GM10266 (cell line): ENCODE measurements around the gene TMEM89.

Source experiments
- DNase-seq: peaks from one replicate; pipeline ENCODE4 v3.0.0; 2012; ENCODE audit errors: extremely low spot score
- TF ChIP-seq, protein P1 (sequence below): IDR thresholded peaks from 2 replicates; pipeline ENCODE4 v1.5.1; 2012; ENCODE audit warnings: mild to moderate bottlenecking, low read depth; ENCODE audit not compliant: control insufficient read depth, insufficient read depth; ENCODE audit errors: missing control alignments

The TMEM89 gene

DNA sequence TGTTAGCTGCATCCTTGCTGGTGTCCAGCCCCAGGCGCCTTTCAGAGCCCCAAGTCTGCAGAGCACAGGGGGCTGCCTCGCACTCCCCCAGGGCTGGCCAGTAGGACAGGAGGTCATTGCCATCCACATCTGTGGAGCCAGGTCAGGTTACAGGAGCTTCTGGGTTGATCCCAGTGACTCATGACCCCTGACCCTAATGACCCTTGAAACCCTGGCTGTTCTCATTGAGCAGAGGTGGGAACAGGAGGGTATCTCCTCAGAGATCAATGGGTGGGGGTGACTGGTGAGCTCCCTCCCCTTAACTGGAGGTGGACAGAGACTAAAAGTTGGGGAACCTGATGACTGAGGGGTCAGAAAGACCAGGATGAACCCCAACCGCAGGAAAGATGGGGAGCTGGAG lies 19.8 kb upstream of the TMEM89 start:
- TF ChIP-seq, protein P1, sequence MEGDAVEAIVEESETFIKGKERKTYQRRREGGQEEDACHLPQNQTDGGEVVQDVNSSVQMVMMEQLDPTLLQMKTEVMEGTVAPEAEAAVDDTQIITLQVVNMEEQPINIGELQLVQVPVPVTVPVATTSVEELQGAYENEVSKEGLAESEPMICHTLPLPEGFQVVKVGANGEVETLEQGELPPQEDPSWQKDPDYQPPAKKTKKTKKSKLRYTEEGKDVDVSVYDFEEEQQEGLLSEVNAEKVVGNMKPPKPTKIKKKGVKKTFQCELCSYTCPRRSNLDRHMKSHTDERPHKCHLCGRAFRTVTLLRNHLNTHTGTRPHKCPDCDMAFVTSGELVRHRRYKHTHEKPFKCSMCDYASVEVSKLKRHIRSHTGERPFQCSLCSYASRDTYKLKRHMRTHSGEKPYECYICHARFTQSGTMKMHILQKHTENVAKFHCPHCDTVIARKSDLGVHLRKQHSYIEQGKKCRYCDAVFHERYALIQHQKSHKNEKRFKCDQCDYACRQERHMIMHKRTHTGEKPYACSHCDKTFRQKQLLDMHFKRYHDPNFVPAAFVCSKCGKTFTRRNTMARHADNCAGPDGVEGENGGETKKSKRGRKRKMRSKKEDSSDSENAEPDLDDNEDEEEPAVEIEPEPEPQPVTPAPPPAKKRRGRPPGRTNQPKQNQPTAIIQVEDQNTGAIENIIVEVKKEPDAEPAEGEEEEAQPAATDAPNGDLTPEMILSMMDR = no peak
- no peak for DNase-seq

DNA sequence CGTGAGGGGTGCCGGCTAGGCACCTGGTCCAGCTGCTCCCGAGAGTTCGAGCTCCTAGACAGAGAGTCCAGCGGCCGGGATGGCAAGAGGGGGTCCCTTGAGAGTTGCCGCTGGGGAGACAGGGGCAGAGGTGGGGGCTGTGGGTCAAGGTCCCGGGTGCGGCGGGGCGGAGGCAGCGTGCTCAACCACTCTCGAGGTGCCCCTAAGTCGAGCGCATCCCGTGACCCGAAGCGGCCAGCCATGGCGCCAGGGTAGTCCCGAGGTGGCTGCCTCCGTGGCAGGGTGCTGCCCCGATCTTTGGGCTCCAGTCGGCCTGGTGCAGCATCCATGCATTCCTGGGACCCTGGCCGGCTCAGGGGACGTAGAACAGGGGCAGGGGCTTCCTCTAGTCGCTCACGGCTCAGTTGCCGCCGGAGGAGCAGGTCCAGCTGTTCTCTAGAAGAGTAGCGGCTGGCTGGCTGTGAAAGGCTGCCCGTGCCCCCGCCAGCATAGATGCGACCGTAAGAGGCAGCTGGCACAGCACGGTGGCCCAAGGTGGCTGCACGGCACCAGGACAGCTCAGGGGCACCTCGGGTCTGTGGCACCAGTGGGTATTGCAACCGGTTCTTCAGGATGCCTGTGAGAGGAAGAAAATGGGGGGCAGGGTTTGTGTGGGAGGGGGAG lies 18.5 kb upstream of the TMEM89 start:
- TF ChIP-seq, protein P1 = no peak
- no peak for DNase-seq

DNA sequence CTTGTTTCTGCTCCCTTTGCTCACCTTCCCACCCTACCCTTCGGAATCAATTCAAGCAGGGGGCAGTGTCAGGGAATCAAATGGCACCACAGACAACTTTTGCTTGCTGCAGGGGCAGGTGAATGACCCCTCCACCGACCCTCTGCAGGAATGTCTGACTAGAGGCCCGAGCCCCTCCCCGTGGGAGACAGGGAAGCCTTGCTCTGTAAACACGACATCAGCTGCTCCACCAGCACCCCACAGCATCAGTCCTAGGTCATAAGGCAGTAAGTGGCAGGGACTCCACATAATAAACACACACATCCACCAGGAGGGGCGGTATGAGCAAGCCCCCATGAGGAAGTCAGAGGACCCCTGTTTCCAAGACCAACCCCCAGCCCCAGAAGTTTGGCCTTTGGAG lies 15.7 kb upstream of the TMEM89 start:
- DNase-seq = no peak

DNA sequence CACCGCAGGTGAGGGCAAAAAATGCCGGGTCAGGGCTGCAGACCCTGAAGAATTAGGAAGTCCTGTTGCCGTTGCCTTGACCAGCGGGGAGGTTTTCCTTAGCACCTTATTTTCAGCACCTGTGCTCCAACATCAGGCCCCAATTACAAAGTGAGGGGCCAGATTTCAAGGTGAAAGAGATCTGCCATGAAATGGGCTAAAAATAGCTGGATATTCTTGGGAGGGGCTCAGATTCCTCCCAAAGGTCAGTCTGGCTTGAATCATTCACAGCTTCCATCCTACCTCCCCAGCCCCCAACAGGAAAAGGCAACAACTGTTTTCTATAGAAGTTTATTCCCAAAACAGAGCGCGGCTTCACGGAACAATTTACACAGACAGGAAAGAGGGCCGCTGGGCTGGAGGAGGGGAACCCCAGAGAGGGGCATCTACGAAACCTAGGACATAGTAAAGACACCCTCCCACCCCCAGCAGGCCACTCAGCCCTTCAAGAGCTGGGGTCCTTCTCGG lies 14.6 kb upstream of the TMEM89 start:
- no peak for DNase-seq
- TF ChIP-seq, protein P1 = no peak

More for the DNA sequence above, 15.7 kb upstream of the TMEM89 start:
- TF ChIP-seq, protein P1 = no peak

DNA sequence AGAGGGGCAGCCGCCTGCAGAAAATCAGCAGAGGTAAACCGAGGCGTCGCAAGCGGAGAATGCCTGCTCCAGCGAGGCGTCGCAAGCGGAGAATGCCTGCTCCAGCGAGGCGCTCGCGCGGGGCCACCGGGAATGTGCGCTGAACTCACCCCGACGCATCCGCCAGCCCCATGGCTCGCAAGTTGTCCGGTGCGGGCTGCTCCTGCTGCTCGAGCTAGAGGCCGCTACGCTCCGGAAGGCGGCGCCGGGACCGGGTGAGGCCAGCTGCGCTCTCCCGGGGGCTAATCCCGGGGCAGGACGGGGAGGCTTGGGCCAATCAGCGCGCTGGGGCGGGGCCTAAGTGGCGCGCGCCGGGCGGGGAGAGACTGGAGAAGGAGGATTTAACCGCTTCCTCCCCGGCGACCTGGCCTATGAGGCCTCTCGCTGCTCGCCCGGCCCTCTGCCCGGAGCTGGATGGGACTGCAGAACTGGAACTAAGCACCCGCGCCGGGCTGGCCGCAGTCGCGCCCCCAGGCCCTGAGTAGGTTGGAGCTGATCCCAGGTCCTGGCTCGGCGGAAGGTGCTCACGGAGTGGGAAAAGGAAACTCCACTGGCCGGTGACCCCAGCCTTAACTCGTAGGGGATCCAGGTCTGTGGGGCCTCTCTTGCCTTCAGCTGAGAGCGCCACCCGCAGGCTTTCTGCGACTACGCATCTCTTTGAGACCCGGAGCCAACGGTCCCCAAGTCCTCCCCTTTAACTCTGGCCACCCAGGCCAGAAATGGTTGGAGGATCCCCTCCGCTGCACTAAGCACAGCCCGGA lies 13.9 kb upstream of the TMEM89 start, which contains the start of gene SLC26A6:
SLC26A6 (minus strand) TSS at position 240 of the 800 bp plus-strand sequence; CDS start at position 172, 68 bp downstream.
- TF ChIP-seq, protein P1 = peak; percentile 77
- DNase-seq = peak; percentile 99

DNA sequence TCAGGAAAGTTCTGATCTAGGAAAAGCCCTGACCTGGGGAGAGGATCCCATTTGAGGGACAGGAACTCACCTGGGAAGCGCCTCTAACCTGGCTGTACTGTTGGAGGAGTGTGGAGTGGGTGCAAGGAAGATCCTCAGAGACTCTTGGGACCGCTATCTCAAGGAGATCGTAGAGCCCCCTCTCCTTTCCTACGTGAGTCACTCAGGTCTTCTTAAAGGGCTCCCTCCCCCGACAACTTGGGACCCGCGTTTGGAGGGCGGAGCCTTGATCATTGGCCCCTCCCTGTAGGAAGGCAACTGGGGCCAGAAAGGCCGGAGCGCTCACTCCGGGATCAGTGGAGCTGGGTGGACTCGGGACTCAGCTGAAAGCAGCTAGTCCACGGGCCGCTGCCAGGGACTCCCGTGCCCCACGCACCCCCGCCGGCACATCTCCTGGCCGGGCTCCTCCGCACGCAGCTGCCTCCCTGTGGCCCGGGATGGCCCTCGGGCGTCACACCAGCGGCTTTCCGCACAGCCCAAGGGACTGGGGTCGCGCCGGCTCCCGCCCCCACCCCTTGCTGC lies 13.2 kb upstream of the TMEM89 start:
- TF ChIP-seq, protein P1 = no peak
- peak; percentile 72 for DNase-seq

DNA sequence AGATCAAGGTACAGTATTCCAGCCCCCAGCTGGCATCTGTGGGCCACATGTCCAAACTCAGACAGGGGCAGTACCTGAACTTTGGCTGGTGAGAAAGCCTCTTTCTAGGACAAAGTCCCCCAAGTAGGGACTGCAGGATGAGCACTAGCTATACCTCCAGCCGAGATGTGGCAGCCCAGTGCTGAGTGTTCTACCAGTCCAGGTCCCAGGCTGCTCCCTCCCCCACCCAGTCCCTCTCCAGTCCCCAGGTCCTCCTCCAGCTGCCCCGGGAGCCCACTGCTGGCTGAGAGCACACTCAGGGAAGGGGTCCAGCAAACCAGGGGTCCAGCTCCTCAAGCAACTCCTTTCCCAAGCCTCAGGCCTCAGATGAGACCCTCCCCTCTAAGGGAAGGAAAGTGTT lies 12.2 kb upstream of the TMEM89 start:
- no peak for DNase-seq
- TF ChIP-seq, protein P1 = no peak
